Skin of body (tissue), 2 donors: ENCODE measurements around the gene FCN1. TPM values are rescaled to one million over a fixed set of nuclear protein-coding genes. Genes with fewer than 3 reads are reported as not detected.

Source experiments
- DNase-seq: peaks from one replicate; lab custom pipeline; 2025; lab: John Stamatoyannopoulos, UW
- total RNA-seq: library from RNA; depleted of rRNA; stranded (reverse); fragments of >200 nt; gene quantifications from one replicate; pipeline ENCODE4 v1.2.3, GENCODE V29; 2014

Gene FCN1
- total RNA-seq, 1 donor from 2014 or later: 18.5 TPM

- DNase-seq: no peak
These were observed 20.0 kb upstream of the FCN1 start for GRCh38 chr9:134937566-134938345.

DNA sequence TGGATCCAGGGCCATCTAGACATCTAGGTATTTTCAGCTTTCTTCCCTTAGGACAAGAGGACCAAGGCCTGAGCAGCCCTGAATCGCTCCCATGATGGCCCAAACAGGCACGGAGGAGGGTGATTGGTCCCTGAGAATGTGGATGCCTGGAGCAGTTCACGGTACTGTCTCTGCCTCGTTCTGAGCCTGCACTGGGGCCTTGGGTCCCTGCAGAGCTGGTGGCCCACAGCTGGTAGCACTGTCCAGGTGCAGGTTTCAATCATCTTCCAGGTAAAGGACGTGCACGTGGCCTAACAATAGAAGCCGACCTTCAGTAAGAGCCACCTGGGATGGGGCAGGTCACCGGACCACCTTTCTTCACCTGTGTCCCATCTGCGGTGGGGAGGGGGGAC is 19.4 kb upstream of the FCN1 start:
- no peak for DNase-seq

DNA sequence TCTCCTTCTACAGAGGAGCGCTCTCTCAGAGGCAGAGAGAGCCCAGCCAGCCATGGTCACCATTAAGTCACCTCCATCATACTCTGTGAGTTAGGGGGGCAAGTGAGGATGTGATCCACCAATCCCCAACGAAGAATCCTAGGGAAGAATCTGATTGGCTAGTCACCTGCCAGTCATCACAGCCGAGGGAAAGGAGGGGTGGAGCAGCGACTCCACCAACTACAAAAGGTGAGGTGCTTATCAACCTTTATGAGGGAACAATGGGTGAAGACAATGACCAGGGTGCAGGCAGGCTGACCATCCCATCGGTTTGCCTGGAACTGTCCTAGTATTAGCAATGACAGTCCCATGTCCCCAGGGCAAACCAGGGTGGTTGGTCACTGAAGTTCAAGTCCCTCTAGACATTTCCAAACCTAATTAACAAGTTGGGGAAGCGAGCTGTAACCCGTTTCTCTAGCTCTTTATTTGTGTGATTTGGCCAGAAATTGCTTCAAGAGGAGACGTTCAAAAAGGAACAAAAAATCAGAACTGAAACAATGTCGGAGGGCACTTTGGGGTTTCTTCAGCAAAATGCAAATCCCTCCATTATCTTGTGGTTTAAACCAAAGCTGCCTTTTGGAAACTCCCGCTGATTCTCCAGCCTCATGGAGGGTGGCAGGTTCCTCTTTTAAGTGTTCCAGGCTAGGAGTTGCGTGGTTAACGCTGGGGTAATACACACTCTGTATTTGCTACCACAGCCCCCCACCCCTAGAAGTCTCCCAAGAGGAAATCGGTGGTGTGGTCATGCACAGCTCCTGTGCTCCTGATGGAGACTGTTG is 18.8 kb upstream of the FCN1 start:
- DNase-seq: no peak

GRCh38 chr9:134935701-134936345 is 18.1 kb upstream of the FCN1 start:
- DNase-seq: no peak

DNA sequence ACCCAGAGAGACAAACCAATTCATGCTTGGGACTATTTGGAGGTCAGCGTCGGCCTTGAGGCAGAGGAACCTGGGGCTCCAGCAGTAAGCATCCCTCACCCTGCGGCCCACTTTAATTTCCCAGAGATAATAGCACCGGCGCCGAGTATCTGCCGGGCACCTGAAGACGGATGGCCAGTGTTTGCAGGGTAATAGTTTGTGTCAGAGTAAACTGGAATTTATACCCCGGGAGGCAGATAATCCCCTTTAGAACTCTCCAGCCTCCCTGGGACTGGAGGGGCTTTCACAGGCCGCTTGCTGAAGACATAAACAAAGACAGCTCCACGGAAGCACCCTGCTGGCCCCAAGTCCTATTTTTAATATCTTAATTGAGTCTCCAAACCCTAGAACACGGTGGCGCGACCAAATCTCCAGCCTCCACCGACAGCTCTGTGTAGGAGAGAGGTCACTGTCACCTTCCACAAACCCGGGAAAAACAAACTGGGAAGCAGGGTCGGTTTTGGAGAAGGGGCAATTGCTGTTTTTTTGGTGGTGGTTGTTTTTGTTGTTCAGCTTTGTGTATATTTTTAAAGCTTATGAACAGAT is 17.4 kb upstream of the FCN1 start:
- no peak for DNase-seq

DNA sequence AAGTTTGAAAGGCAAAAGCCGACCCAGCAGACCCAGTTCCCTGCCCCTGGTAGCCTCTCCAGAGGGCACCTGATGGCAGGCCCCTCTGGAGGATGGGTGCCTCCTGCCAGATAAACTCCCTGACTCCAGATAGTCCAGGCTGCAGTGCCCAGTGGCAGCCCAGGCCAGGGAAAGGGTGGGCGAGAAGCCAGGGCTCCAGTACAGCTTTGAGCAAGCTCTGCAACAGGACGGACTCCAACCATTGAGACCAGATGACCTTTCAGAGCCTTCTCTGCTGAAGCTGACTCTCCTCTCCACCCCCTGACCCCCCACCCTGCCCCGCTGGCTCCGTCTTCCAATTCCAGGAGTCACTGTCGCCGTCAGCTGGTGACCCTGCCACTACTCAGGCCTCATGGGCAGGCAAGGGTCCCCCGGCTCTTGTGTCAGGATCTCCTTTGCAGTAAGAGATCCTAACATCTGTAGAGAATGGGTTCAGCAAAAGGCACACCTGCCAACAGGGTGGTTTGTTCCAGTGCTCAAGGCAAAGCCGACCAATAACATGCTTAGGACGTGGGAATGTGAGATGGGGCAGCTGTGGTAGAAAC is 15.5 kb upstream of the FCN1 start:
- no peak for DNase-seq

DNA sequence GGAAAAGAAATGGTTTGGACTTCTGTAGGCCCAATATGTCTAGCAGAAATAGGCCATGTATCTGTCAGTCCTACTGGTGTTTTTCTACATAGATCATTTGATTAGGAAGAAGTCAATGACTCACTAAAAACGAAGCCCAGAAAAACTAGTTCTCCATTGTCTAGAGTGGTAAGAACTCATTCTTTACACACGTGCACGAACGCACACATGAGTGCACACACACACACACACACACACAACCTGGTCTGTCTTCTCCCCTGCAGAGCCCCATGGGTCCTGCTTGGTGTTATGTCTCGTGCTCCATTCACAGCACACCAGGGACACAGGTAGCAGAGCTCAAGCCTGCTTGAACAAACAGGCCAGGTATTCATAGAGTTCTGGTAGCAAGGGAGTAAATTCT is 14.9 kb upstream of the FCN1 start:
- DNase-seq: no peak

DNA sequence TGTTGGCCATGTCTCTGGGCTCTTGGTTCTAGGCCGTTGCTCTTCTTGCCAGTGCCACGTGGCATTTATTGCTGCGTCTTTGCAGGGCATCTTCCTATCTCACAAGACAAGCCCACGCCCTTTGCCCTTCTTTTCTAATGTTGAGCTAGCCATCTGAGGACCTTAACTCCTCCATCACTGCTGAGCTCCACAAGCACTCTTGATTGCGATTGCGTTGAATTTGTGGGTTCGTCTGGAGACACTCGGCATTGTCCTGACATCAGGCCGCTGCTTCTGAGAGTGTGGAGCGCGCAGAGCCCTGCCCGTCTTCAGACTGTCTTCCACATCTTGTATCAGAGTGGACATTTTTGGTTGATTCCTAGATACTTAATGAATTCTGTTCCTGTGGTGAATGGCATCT is 14.5 kb upstream of the FCN1 start:
- no peak for DNase-seq

- no peak for DNase-seq
These were observed 12.7 kb upstream of the FCN1 start for GRCh38 chr9:134930398-134930797.

- no peak for DNase-seq
These were observed 11.8 kb upstream of the FCN1 start for GRCh38 chr9:134929193-134930158.

- no peak for DNase-seq
These were observed 10.9 kb upstream of the FCN1 start for GRCh38 chr9:134928436-134929192.

- DNase-seq: no peak
These were observed 7.3 kb upstream of the FCN1 start for GRCh38 chr9:134925011-134925511.

GRCh38 chr9:134923466-134923865 is 5.8 kb upstream of the FCN1 start:
- no peak for DNase-seq

DNA sequence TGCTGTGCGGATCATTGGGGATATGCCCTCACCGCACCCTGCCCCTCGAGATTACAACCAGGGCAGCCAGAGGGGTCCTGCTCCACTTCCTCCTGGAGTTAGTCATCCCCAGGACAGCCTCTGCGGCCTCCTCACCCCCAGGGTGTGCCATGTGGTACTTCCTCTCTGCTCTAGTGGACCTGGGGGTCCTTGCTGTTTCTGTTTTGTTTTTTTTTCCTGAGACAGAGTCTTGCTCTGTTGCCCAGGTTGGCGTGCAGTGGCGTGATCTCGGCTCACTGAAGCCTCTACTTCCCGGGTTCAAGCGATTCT is 5.2 kb upstream of the FCN1 start:
- DNase-seq: no peak

DNA sequence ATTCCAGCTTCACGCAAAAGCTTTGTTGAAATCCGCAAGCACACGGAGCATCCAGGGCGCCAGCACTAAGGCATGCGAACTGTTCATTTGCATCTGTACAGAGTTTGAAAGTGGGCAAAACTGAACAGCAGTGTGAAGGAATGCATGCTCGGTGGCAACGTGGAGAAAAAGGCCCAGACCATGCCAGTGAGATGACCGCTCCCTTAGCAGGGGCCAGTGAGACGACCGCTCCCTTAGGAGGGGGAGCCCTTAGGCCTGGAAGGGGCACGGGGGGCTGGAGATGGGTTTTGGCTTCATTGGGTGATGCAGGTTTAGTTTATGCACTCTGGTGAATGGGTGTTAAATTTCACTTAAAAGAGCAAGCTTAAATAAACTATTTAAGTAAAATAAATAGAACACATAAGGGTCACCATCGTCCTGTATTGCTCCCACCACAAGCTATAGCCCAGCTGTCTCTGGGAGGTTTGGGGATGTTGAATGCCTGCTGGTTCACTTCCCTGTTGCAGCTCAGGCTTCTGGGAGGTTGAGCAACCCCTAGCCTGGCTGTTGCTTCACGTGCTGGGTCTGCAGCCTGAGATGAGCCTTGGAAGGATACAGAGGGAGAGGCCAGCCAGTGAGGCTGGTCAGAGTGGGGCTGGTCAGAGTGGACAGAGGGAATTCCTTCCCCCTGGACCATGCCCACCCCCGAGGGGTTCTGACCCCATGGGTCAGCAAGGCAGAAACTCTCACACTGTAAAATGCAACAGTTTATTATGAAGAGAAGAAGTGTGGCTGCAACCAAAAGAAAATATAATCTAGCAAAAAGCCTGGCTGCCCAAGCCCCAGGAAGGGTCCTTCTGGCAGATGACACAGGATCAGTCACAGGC is 4.6 kb upstream of the FCN1 start:
- no peak for DNase-seq

GRCh38 chr9:134919303-134919702 is 1.6 kb upstream of the FCN1 start:
- no peak for DNase-seq

GRCh38 chr9:134918646-134919045 is 934 bp upstream of the FCN1 start:
- DNase-seq: no peak

DNA sequence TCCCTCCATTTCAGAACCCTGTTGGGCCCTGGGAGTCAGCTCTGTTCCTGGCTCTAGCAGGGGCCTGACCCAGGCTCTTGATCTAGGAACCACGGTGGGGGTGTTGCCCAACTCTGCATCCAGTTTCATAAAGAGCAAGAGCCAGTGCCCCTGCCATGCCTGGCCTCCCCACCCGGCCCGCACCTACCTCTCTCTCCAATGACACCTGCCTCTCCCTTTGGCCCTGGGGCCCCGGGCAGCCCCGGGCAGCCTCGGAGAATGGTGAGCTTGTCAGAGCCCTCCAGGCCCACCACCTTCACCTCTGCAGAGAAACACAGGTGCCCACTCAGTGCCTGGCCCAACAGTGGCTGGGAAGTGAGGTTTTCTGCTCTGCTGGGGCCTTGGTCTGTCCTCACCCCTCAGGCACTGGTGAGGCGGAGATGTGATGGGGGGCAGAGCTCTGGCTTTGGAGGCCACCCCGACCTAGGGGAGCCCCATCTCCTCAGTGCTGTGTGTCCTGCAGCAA is 1.5 kb downstream of the FCN1 start:
- no peak for DNase-seq
